Neuronal stem cell (in vitro differentiated cells): ENCODE measurements around the gene EVX1.

Experiments
- DNase-seq: peaks from one replicate; pipeline ENCODE4 v3.0.0-alpha.2; 2013; ENCODE audit warnings: low spot score
- H2AFZ ChIP-seq: one replicate; pipeline ENCODE4 v1.6.1; 2013; ENCODE audit warnings: mild to moderate bottlenecking, low read length, inconsistent platforms
- H2AK5ac ChIP-seq: 2 replicates; pipeline ENCODE4 v1.6.1; 2013; ENCODE audit warnings: low read depth, mild to moderate bottlenecking, inconsistent platforms, low read length, moderate library complexity, mixed read lengths
- H2BK120ac ChIP-seq: 2 replicates; pipeline ENCODE4 v1.6.1; 2013; ENCODE audit warnings: low read depth, mild to moderate bottlenecking, inconsistent platforms, low read length, moderate library complexity, mixed read lengths
- H2BK12ac ChIP-seq: one replicate; pipeline ENCODE4 v1.6.1; 2013; ENCODE audit warnings: low read length, inconsistent platforms
- H2BK15ac ChIP-seq: 2 replicates; pipeline ENCODE4 v1.6.1; 2013; ENCODE audit warnings: mild to moderate bottlenecking, low read length, inconsistent platforms, mixed read lengths
- H2BK5ac ChIP-seq: one replicate; pipeline ENCODE4 v1.6.1; 2013; ENCODE audit warnings: inconsistent platforms, mild to moderate bottlenecking, low read length, moderate library complexity
- H3K14ac ChIP-seq: one replicate; pipeline ENCODE4 v1.6.1; 2013; ENCODE audit warnings: low read length, inconsistent platforms
- H3K18ac ChIP-seq: 2 replicates; pipeline ENCODE4 v1.6.1; 2013; ENCODE audit warnings: low read length, inconsistent platforms
- H3K23ac ChIP-seq: 2 replicates; pipeline ENCODE4 v1.6.1; 2013; ENCODE audit warnings: low read depth, mild to moderate bottlenecking, mixed read lengths, low read length, inconsistent platforms; ENCODE audit not compliant: poor library complexity
- H3K27ac ChIP-seq: replicated peaks from 3 replicates; pipeline ENCODE4 v1.5.1; 2013; ENCODE audit warnings: low read length, inconsistent platforms
- H3K27me3 ChIP-seq, 3 experiments: 2 replicates each; pipeline ENCODE4 v1.6.1; 2013; ENCODE audit warnings: low read length in 3 of 3, mild to moderate bottlenecking in 2 of 3, inconsistent platforms in 1 of 3, low read depth in 1 of 3, mixed read lengths in 1 of 3, moderate library complexity in 1 of 3; ENCODE audit not compliant: control insufficient read depth in 3 of 3, insufficient read depth in 3 of 3
- H3K36me3 ChIP-seq, 2 donors: replicated peaks in 1 of 2; 2 replicates each; pipeline ENCODE4 v1.6.1; 2013; ENCODE audit warnings: low read length in 2 of 2; ENCODE audit not compliant: control insufficient read depth in 2 of 2, insufficient read depth in 2 of 2
- H3K4ac ChIP-seq: 2 replicates; pipeline ENCODE4 v1.6.1; 2013; ENCODE audit warnings: inconsistent platforms, mild to moderate bottlenecking, low read length, moderate library complexity
- H3K4me1 ChIP-seq, 2 donors: 1 replicate in 1 of 2; 2 replicates in 1 of 2; pipeline ENCODE4 v1.6.1; 2013; ENCODE audit warnings: low read length in 2 of 2, low read depth in 1 of 2; ENCODE audit not compliant: control insufficient read depth in 2 of 2, insufficient read depth in 1 of 2
- H3K4me2 ChIP-seq: one replicate; pipeline ENCODE4 v1.6.1; 2013; ENCODE audit warnings: mild to moderate bottlenecking, low read length, inconsistent platforms; ENCODE audit not compliant: insufficient read depth, poor library complexity, severe bottlenecking
- H3K4me3 ChIP-seq, 2 donors: 2 replicates each; pipeline ENCODE4 v1.5.1; 2013; ENCODE audit warnings: low read length in 2 of 2, mild to moderate bottlenecking in 2 of 2, inconsistent platforms in 1 of 2, moderate library complexity in 1 of 2
- H3K79me1 ChIP-seq: one replicate; pipeline ENCODE4 v1.6.1; 2013; ENCODE audit warnings: low read depth, mild to moderate bottlenecking, inconsistent platforms, low read length, moderate library complexity
- H3K9ac ChIP-seq: one replicate; pipeline ENCODE4 v1.6.1; 2013; ENCODE audit warnings: mild to moderate bottlenecking, low read depth, low read length, inconsistent platforms; ENCODE audit not compliant: poor library complexity
- H3K9me3 ChIP-seq, 2 donors: replicated peaks in 1 of 2; 2 replicates each; pipeline versions ENCODE3 to v1.6.1; 2013; ENCODE audit warnings: low read length in 2 of 2, mild to moderate bottlenecking in 2 of 2, inconsistent platforms in 1 of 2, low read depth in 1 of 2, mixed read lengths in 1 of 2, moderate library complexity in 1 of 2; ENCODE audit not compliant: control insufficient read depth in 2 of 2, insufficient read depth in 1 of 2
- H4K8ac ChIP-seq: one replicate; pipeline ENCODE4 v1.6.1; 2013; ENCODE audit warnings: low read depth, mild to moderate bottlenecking, inconsistent platforms, low read length, moderate library complexity
- H4K91ac ChIP-seq: one replicate; pipeline ENCODE4 v1.6.1; 2013; ENCODE audit warnings: low read length, low read depth, mild to moderate bottlenecking, inconsistent platforms; ENCODE audit not compliant: poor library complexity
- WGBS, 2 donors: extraction: QIAGEN DNeasy Blood & Tissue Kit; methylation state at CpG; one replicate each; pipeline ENCODE4 v1.1.7; 2013; ENCODE audit warnings: missing lambda C conversion rate in 2 of 2, mixed read lengths in 1 of 2; ENCODE audit not compliant: insufficient read length in 2 of 2, insufficient replicate concordance in 1 of 2; ENCODE audit errors: extremely low coverage in 2 of 2; 5-methylcytosine and 5-hydroxymethylcytosine counted together

Gene EVX1

DNA sequence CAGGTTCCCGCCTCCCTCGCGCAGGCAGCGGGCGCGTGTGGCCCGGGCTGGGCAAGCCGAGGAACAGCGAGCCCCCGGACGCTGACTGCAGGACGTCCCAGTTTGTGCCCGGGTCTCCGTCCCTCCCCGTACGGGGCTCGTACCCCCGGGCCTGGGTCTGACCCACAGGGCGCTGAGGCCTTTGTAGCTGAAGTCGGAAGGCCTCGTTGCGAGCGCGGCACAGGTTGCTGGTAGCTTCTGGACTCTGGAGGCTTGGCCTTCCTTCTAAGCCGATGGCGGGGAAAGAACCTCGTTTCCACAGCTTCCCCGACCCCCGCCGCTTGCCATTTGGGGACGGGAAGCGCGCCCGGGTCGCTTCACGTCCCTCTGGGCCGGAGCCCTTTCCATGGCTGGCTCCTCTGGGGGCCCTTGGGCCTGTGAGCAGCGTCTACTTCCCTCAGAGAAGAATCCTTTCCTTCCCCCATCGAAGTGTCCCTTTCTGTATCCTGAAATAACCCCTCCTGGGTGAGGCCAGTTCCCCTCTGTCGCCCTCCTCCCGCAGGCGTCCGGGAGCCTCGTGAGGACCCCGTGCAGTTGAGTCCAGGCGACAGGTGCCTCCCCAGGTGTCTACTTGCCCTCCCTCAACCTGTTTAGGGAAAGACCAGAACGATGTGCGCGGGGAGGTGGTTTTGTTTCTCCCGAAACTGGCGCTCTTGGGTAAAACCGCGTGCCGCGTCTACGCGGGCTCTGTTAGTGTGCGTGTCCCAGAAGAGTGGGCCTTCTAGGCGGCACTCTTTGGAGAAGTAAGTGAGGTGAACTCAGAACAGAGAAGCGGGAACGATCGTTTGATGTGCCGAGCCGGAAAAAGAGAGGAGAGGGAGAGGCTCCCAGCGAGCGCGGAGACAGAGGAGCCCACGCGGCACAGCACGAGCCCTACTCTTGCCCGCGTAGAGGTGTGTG, 9.3 kb downstream of the EVX1 start:
- Histone ChIP-seq H3K36me3 (no peaks in the 10 kb centered on the region), H3K27ac (no peak overlapping the region), H3K9me3 (peaks cover 2 to 5% of the 10 kb centered on the region in 2 donors), H3K79me1 (no peaks in the 10 kb centered on the region), H3K23ac (no peak overlapping the region), H4K91ac (no peak overlapping the region), H2BK12ac (no peak overlapping the region), H3K4me3 (peak overlapping the region in 1 of 2 donors; percentile 43), H3K18ac (peak overlapping the region; percentile 13), H3K14ac (peak overlapping the region; percentile 22), H2BK5ac (no peak overlapping the region), H3K27me3 (peaks cover 41 to 84% (median 80%) of the 10 kb centered on the region in 3 experiments), H3K4me1 (peaks cover 0 to 2% of the 10 kb centered on the region in 2 donors), H3K9ac (no peak overlapping the region), H4K8ac (no peak overlapping the region), H2AFZ (peak overlapping the region; percentile 84), H2AK5ac (no peak overlapping the region), H3K4ac (no peak overlapping the region), H2BK15ac (no peak overlapping the region), H2BK120ac (no peak overlapping the region), H3K4me2 (peak overlapping the region; percentile 48)
- WGBS, 2 donors, result no CpG with 5 or more reads among the region's 72 CpGs
- no peak for DNase-seq

DNA sequence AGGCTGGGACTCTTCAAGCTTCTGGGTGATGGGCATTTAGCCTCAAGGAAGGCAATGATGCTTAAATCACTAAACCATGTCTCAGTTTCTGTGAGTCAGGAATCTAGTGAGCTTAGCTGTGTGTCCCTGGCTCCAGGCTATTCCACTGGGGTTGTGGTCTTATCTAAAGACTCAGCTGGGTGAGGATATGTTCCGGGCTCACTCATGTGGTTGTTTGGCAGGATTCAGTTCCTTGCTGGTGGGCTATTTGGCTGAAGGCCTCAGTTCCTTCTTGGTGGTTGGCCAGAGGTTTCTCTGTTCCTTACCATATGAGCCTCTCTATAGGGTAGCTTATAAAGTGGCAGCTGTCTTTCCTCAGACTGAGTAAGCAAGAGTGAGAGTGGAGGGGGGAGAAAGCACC, 12.0 kb downstream of the EVX1 start:
- Histone ChIP-seq H3K4me2 (no peak overlapping the region), H3K14ac (no peak overlapping the region), H3K23ac (no peak overlapping the region), H2BK120ac (no peak overlapping the region), H3K27me3 (peaks cover 20 to 61% (median 53%) of the 10 kb centered on the region in 3 experiments), H3K18ac (no peak overlapping the region), H2AFZ (no peak overlapping the region), H3K4me3 (no peak overlapping the region), H2BK12ac (no peak overlapping the region), H3K27ac (no peak overlapping the region), H4K8ac (no peak overlapping the region), H2BK15ac (no peak overlapping the region), H3K9me3 (peaks cover 0 to 2% of the 10 kb centered on the region in 2 donors), H2AK5ac (no peak overlapping the region), H3K4me1 (peaks cover 0 to 2% of the 10 kb centered on the region in 2 donors), H4K91ac (no peak overlapping the region), H2BK5ac (no peak overlapping the region), H3K79me1 (no peaks in the 10 kb centered on the region), H3K9ac (no peak overlapping the region), H3K36me3 (no peaks in the 10 kb centered on the region), H3K4ac (no peak overlapping the region)
- no CpG with 5 or more reads among the region's 1 CpG for WGBS, 2 donors
- no peak for DNase-seq

DNA sequence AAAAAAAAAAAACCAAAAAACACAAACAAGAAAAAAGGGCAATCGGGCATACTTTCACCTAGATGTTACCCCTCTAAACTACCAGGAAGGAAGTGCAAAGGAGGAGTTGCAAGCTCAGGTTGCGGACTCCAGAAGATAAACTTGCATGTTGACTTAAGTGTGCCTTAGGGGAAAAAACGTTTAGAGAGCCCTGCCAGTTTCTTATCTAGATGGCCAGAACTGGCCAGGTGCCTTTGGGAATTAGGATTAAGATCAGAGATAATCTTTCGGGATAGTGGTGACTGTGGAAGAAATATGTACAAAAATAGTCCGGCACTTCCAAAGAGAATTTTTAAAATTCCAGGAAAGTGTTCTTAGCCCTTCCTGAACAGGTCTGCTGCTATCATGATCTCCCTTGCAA, 17.6 kb downstream of the EVX1 start:
- no peaks in the 10 kb centered on the region for H3K36me3 ChIP-seq
- H3K4me2 ChIP-seq, result no peak overlapping the region
- no peaks in the 10 kb centered on the region for H3K4me1 ChIP-seq
- H3K14ac ChIP-seq, result no peak overlapping the region
- no peak overlapping the region for H2BK120ac ChIP-seq
- no peak overlapping the region for H2BK12ac ChIP-seq
- no peak overlapping the region for H4K8ac ChIP-seq
- no peak overlapping the region for H3K4me3 ChIP-seq
- H3K27ac ChIP-seq, result no peak overlapping the region
- H3K4ac ChIP-seq, result no peak overlapping the region
- no peak overlapping the region for H3K18ac ChIP-seq
- H3K23ac ChIP-seq, result no peak overlapping the region
- no peak overlapping the region for H4K91ac ChIP-seq
- peaks cover 0 to 6% (median 1%) of the 10 kb centered on the region in 3 experiments for H3K27me3 ChIP-seq
- WGBS, 2 donors, result no CpG with 5 or more reads among the region's 5 CpGs
- no peak overlapping the region for H2BK5ac ChIP-seq
- H2AK5ac ChIP-seq, result no peak overlapping the region
- H2BK15ac ChIP-seq, result no peak overlapping the region
- H2AFZ ChIP-seq, result no peak overlapping the region
- DNase-seq, result no peak
- H3K9me3 ChIP-seq, result no peaks in the 10 kb centered on the region
- no peak overlapping the region for H3K9ac ChIP-seq
- no peaks in the 10 kb centered on the region for H3K79me1 ChIP-seq

DNA sequence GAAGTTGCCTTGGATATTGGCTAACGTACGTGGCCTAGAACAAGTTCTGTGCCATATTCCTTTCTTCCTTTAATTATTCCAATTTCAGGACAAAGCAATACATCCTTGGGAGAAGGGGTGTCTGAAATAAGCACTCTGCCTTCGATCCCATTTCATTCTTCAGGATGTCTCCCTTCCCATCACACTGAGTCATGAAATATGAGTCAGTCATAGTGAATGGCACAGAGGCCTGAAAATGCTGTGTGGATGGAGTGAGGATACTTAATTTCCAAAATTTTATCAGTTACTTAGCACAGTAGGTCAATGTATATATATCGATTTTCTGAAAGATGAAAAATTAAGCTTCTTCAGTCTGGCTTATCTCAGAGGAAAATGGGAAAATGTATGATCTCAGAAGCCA, 19.5 kb downstream of the EVX1 start:
- Histone ChIP-seq H3K4me3 (no peak overlapping the region), H2AFZ (no peak overlapping the region), H3K4ac (no peak overlapping the region), H3K18ac (no peak overlapping the region), H2BK120ac (no peak overlapping the region), H3K27ac (no peak overlapping the region), H3K23ac (no peak overlapping the region), H3K36me3 (no peaks in the 10 kb centered on the region), H3K4me1 (no peaks in the 10 kb centered on the region), H2BK15ac (no peak overlapping the region), H3K9ac (no peak overlapping the region), H3K4me2 (no peak overlapping the region), H3K79me1 (no peaks in the 10 kb centered on the region), H3K9me3 (no peaks in the 10 kb centered on the region), H3K14ac (no peak overlapping the region), H4K8ac (no peak overlapping the region), H4K91ac (no peak overlapping the region), H2AK5ac (no peak overlapping the region), H2BK5ac (no peak overlapping the region), H2BK12ac (no peak overlapping the region), H3K27me3 (peaks cover 0 to 2% (median 0%) of the 10 kb centered on the region in 3 experiments)
- WGBS, 2 donors, result no CpG with 5 or more reads among the region's 4 CpGs
- DNase-seq, result no peak
